Measurements from ENCODE around the gene CKM. TPM values are rescaled to one million over a fixed set of nuclear protein-coding genes. Genes with fewer than 3 reads are reported as not detected.

CKM gene
- total and polyA plus RNA-seq, 3 experiments from 2014 or later, result 0.13 TPM; not detected in 2

DNA sequence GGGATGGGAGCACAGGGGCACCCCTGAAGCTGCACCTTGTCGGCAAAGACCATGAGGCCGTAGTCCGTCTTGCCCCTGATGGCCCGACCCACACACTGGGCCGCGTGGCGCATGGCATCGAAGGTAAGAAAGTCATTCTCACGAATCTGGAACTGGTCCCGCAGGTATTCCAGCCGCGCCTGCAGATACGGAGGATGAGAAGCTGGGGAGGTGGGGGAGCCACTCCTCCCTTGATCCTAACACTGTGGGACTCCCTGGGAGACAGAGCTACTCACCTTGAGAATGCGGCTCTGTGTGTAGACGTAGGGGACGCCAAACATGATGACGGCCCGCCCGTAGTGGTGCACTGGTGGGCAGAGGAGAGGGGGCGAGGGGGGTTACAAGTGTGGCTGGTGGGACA lies 29.8 kb upstream of the CKM start:
- H3K4me3 ChIP-seq (ENCODE audit: low read length), result no peak overlapping the region
- no peaks in the 10 kb centered on the region for H3K4me1 ChIP-seq (ENCODE audit: insufficient read depth, low read length)
- H3K27ac ChIP-seq (ENCODE audit: low read depth, low read length), result no peak overlapping the region
- Mint-ChIP-seq H3K4me1 (peaks cover 0 to 6% (median 0%) of the 10 kb centered on the region in 3 donors), H3K36me3 (peaks cover 0 to 54% (median 7%) of the 10 kb centered on the region in 3 donors), H3K9me3 (no peaks in the 10 kb centered on the region), H3K27ac (no peak overlapping the region), H3K27me3 (peaks cover 0 to 1% of the 10 kb centered on the region in 2 donors), H3K4me3 (no peak overlapping the region)
- H3K27me3 ChIP-seq (ENCODE audit: insufficient read depth, low read length, poor library complexity, severe bottlenecking), result no peaks in the 10 kb centered on the region
- ChIA-PET POLR2A (no interaction called here), CTCF (no interaction called here)
- no peaks in the 10 kb centered on the region for H3K36me3 ChIP-seq (ENCODE audit: insufficient read depth, low read length)
- H3K9me3 ChIP-seq (ENCODE audit: low read length), result no peaks in the 10 kb centered on the region
- DNase-seq, result no peak

DNA sequence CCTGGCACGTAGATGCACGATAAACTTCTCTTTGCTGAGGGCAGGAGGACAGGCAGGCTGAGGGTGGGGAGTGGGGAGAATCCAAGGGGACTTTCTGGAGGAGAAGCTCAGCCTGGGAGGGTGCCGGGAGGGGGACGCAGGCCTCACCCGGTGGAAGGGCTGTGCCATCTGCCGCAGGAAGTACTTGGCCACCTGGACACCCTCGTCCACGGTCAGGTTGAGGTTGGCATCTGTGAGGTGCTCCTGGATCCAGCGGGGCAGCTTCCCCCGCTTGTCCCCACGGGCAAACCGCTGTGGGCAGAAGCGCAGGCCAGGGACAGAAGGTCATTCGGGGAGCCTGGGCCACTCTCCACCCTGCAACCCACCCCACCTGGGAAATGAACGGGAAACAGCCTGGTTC lies 29.4 kb upstream of the CKM start:
- ChIA-PET POLR2A (no interaction called here), CTCF (no interaction called here)
- H3K9me3 ChIP-seq (ENCODE audit: low read length), result no peaks in the 10 kb centered on the region
- H3K27me3 ChIP-seq (ENCODE audit: insufficient read depth, low read length, poor library complexity, severe bottlenecking), result no peaks in the 10 kb centered on the region
- Mint-ChIP-seq H3K4me1 (peaks cover 0 to 6% (median 0%) of the 10 kb centered on the region in 3 donors), H3K27ac (no peak overlapping the region), H3K36me3 (peaks cover 0 to 51% (median 7%) of the 10 kb centered on the region in 3 donors), H3K4me3 (no peak overlapping the region), H3K9me3 (no peaks in the 10 kb centered on the region), H3K27me3 (peaks cover 0 to 1% of the 10 kb centered on the region in 2 donors)
- no peaks in the 10 kb centered on the region for H3K36me3 ChIP-seq (ENCODE audit: insufficient read depth, low read length)
- DNase-seq, result no peak
- no peaks in the 10 kb centered on the region for H3K4me1 ChIP-seq (ENCODE audit: insufficient read depth, low read length)
- H3K4me3 ChIP-seq (ENCODE audit: low read length), result no peak overlapping the region
- H3K27ac ChIP-seq (ENCODE audit: low read depth, low read length), result no peak overlapping the region

DNA sequence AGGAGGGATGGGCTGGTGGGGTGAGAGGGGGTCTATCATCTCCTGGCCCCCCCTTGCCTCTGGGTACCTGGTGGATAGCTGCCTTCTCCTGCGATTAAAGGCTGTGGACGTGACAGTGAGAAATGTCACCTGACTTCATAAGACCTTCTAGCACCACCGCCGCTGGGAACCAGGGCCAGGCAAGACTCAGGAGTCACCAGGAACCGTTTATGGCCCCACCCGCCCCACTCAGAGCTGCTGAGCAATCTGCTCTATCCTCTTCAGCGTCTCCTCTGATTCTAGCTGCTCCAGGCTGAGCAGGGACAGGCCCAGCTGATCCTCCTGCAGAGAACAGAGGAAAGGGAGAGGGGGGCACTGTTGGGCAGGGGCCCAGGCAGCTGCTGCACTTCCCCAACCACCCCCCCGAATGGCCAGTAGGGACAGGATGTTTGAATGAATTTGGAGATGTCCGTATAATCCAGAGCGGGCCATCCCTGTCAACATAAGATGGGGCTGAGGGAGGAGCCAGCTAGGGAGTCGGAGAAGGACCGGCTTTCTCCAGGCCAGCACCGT lies 28.8 kb upstream of the CKM start:
- no peaks in the 10 kb centered on the region for H3K9me3 ChIP-seq (ENCODE audit: low read length)
- H3K36me3 Mint-ChIP-seq, result peaks cover 0 to 47% (median 7%) of the 10 kb centered on the region in 3 donors
- H3K4me3 ChIP-seq (ENCODE audit: low read length), result no peak overlapping the region
- H3K4me1 ChIP-seq (ENCODE audit: insufficient read depth, low read length), result no peaks in the 10 kb centered on the region
- no peak overlapping the region for H3K27ac Mint-ChIP-seq
- H3K27ac ChIP-seq (ENCODE audit: low read depth, low read length), result no peak overlapping the region
- H3K4me3 Mint-ChIP-seq, result no peak overlapping the region
- H3K9me3 Mint-ChIP-seq, result no peaks in the 10 kb centered on the region
- CTCF ChIA-PET, result no interaction called here
- peaks cover 0 to 6% (median 0%) of the 10 kb centered on the region in 3 donors for H3K4me1 Mint-ChIP-seq
- POLR2A ChIA-PET, result no interaction called here
- no peak for DNase-seq
- no peaks in the 10 kb centered on the region for H3K36me3 ChIP-seq (ENCODE audit: insufficient read depth, low read length)
- H3K27me3 Mint-ChIP-seq, result peaks cover 0 to 1% of the 10 kb centered on the region in 2 donors
- no peaks in the 10 kb centered on the region for H3K27me3 ChIP-seq (ENCODE audit: insufficient read depth, low read length, poor library complexity, severe bottlenecking)

- H3K4me3 Mint-ChIP-seq, result no peak overlapping the region
- Histone ChIP-seq H3K36me3 (ENCODE audit: insufficient read depth, low read length) (no peaks in the 10 kb centered on the region), H3K27me3 (ENCODE audit: insufficient read depth, low read length, poor library complexity, severe bottlenecking) (no peaks in the 10 kb centered on the region), H3K4me1 (ENCODE audit: insufficient read depth, low read length) (no peaks in the 10 kb centered on the region), H3K9me3 (ENCODE audit: low read length) (no peaks in the 10 kb centered on the region), H3K27ac (ENCODE audit: low read depth, low read length) (no peak overlapping the region), H3K4me3 (ENCODE audit: low read length) (no peak overlapping the region)
- H3K4me1 Mint-ChIP-seq, result peaks cover 0 to 6% (median 0%) of the 10 kb centered on the region in 3 donors
- H3K36me3 Mint-ChIP-seq, result peaks cover 0 to 41% (median 7%) of the 10 kb centered on the region in 3 donors
- H3K27ac Mint-ChIP-seq, result no peak overlapping the region
- ChIA-PET CTCF (no interaction called here), POLR2A (no interaction called here)
- peaks cover 6 to 7% of the 10 kb centered on the region in 2 donors for H3K27me3 Mint-ChIP-seq
- H3K9me3 Mint-ChIP-seq, result no peaks in the 10 kb centered on the region
- DNase-seq, result no peak
Observed at GRCh38 chr19:45350477-45351058, 27.9 kb upstream of the CKM start.

- ChIA-PET CTCF (no interaction called here), POLR2A (no interaction called here)
- no peak overlapping the region for H3K4me3 Mint-ChIP-seq
- H3K27ac Mint-ChIP-seq, result peak overlapping the region in 1 of 8 donors; percentile 68
- Histone ChIP-seq H3K9me3 (ENCODE audit: low read length) (no peaks in the 10 kb centered on the region), H3K36me3 (ENCODE audit: insufficient read depth, low read length) (no peaks in the 10 kb centered on the region), H3K27me3 (ENCODE audit: insufficient read depth, low read length, poor library complexity, severe bottlenecking) (no peaks in the 10 kb centered on the region), H3K4me3 (ENCODE audit: low read length) (no peak overlapping the region), H3K4me1 (ENCODE audit: insufficient read depth, low read length) (no peaks in the 10 kb centered on the region), H3K27ac (ENCODE audit: low read depth, low read length) (no peak overlapping the region)
- H3K9me3 Mint-ChIP-seq, result no peaks in the 10 kb centered on the region
- H3K27me3 Mint-ChIP-seq, result peaks cover 7 to 12% of the 10 kb centered on the region in 2 donors
- H3K4me1 Mint-ChIP-seq, result peaks cover 0 to 2% (median 0%) of the 10 kb centered on the region in 3 donors
- peaks cover 0 to 37% (median 5%) of the 10 kb centered on the region in 3 donors for H3K36me3 Mint-ChIP-seq
- no peak for DNase-seq
Observed at GRCh38 chr19:45349430-45349941, 26.8 kb upstream of the CKM start.

- no peak for DNase-seq
- H3K4me3 Mint-ChIP-seq, result no peak overlapping the region
Observed at GRCh38 chr19:45349126-45349415, 26.4 kb upstream of the CKM start.

GRCh38 chr19:45348367-45349125 lies 25.9 kb upstream of the CKM start:
- Histone ChIP-seq H3K36me3 (ENCODE audit: insufficient read depth, low read length) (no peaks in the 10 kb centered on the region), H3K4me3 (ENCODE audit: low read length) (no peak overlapping the region), H3K4me1 (ENCODE audit: insufficient read depth, low read length) (no peaks in the 10 kb centered on the region), H3K27ac (ENCODE audit: low read depth, low read length) (no peak overlapping the region), H3K27me3 (ENCODE audit: insufficient read depth, low read length, poor library complexity, severe bottlenecking) (no peaks in the 10 kb centered on the region), H3K9me3 (ENCODE audit: low read length) (no peaks in the 10 kb centered on the region)
- H3K4me3 Mint-ChIP-seq, result no peak overlapping the region
- CTCF ChIA-PET, result no interaction called here
- H3K4me1 Mint-ChIP-seq, result no peaks in the 10 kb centered on the region
- DNase-seq, result no peak
- POLR2A ChIA-PET, result no interaction called here
- no peaks in the 10 kb centered on the region for H3K9me3 Mint-ChIP-seq
- H3K27me3 Mint-ChIP-seq, result peaks cover 11 to 17% of the 10 kb centered on the region in 2 donors
- peaks cover 0 to 29% (median 4%) of the 10 kb centered on the region in 3 donors for H3K36me3 Mint-ChIP-seq
- H3K27ac Mint-ChIP-seq, result peak overlapping the region in 1 of 8 donors; percentile 58

More at GRCh38 chr19:45349126-45349415, 26.4 kb upstream of the CKM start:
- H3K36me3 Mint-ChIP-seq, result peaks cover 0 to 34% (median 5%) of the 10 kb centered on the region in 3 donors
- ChIA-PET POLR2A (no interaction called here), CTCF (no interaction called here)
- Histone ChIP-seq H3K9me3 (ENCODE audit: low read length) (no peaks in the 10 kb centered on the region), H3K36me3 (ENCODE audit: insufficient read depth, low read length) (no peaks in the 10 kb centered on the region), H3K4me3 (ENCODE audit: low read length) (no peak overlapping the region), H3K4me1 (ENCODE audit: insufficient read depth, low read length) (no peaks in the 10 kb centered on the region), H3K27ac (ENCODE audit: low read depth, low read length) (no peak overlapping the region), H3K27me3 (ENCODE audit: insufficient read depth, low read length, poor library complexity, severe bottlenecking) (no peaks in the 10 kb centered on the region)
- peak overlapping the region in 2 of 8 donors; percentile 52 to 58 for H3K27ac Mint-ChIP-seq
- H3K9me3 Mint-ChIP-seq, result no peaks in the 10 kb centered on the region
- peaks cover 11 to 15% of the 10 kb centered on the region in 2 donors for H3K27me3 Mint-ChIP-seq
- H3K4me1 Mint-ChIP-seq, result no peaks in the 10 kb centered on the region

GRCh38 chr19:45347570-45348366 lies 25.1 kb upstream of the CKM start:
- Mint-ChIP-seq H3K4me1 (no peaks in the 10 kb centered on the region), H3K36me3 (peaks cover 0 to 21% (median 2%) of the 10 kb centered on the region in 3 donors), H3K27ac (peak overlapping the region in 1 of 8 donors; percentile 33), H3K4me3 (no peak overlapping the region), H3K9me3 (no peaks in the 10 kb centered on the region), H3K27me3 (peaks cover 11 to 19% of the 10 kb centered on the region in 2 donors)
- no peak for DNase-seq
- H3K36me3 ChIP-seq (ENCODE audit: insufficient read depth, low read length), result no peaks in the 10 kb centered on the region
- no peaks in the 10 kb centered on the region for H3K9me3 ChIP-seq (ENCODE audit: low read length)
- H3K27ac ChIP-seq (ENCODE audit: low read depth, low read length), result no peak overlapping the region
- no peak overlapping the region for H3K4me3 ChIP-seq (ENCODE audit: low read length)
- H3K4me1 ChIP-seq (ENCODE audit: insufficient read depth, low read length), result no peaks in the 10 kb centered on the region
- ChIA-PET CTCF (no interaction called here), POLR2A (no interaction called here)
- no peaks in the 10 kb centered on the region for H3K27me3 ChIP-seq (ENCODE audit: insufficient read depth, low read length, poor library complexity, severe bottlenecking)

Data from CD8-positive, alpha-beta memory T cell (primary cell).